AML-193 (cell line): ENCODE data around the gene FCER1A.

Experiments used
- DNase-seq, 2 experiments: peaks; one replicate each; lab custom pipeline; 2025; lab: John Stamatoyannopoulos, UW

The FCER1A gene

DNA sequence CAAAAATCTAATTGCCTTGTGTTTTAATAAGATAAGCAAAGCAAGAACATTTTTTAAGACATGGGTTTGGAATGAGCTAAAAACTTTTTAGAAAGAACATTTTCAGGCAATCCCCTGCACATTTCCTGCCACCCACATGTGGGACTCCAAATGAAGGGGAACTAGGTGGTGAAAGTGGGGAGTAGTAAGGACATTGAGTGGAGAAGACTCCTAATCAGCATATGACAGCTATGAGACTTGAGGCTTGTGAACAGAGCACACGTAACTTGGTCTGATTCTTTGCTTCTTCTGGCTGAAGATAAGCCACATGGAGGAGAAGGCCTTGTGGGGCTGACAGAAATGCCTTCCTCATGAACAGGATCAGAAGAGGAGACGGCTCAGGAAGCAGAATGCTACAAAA is 50.3 kb downstream of the FCER1A start:
- DNase-seq, result no peak
